GM18508 (cell line): Measurements from ENCODE around the gene THPO.

Experiments used
- ATAC-seq: cut with Tn5 transposase; IDR thresholded peaks from one replicate; pipeline ENCODE4 v1.9.1; 2021; ENCODE audit warnings: moderate number of reproducible peaks; ENCODE audit not compliant: insufficient read depth, unreplicated experiment

The THPO gene

DNA sequence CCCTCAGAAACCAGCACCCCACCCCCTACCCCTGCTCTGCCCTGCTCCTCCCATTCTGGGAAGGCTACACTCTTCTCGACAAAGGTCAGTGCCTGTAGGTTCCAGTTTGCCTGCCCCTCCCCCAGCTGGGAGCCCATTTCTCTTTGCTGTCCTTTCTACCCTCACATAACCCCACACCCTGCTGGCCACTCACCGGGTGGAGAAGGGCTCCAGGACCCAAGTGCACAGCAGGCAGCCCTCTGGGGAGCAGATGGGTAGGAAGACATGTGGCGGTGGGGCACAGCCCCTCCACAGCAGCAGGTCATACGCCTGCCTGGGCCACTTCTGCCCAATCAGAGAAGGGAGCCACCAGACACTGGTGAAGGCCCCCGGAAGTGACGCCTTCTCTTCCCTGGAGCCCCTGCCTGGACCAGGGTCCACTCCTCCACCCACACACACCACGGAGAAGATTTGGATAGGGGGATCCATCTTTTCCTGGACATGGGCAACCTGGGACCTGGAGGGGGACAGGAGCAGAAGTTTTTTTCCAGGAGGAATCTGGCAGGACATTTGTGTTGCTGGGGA is at the start of gene THPO:
TSS of gene THPO (minus strand) at position 326 of the 564 bp plus-strand sequence. CDS start 1,948 bp downstream, outside the sequence.
- no peak for ATAC-seq

DNA sequence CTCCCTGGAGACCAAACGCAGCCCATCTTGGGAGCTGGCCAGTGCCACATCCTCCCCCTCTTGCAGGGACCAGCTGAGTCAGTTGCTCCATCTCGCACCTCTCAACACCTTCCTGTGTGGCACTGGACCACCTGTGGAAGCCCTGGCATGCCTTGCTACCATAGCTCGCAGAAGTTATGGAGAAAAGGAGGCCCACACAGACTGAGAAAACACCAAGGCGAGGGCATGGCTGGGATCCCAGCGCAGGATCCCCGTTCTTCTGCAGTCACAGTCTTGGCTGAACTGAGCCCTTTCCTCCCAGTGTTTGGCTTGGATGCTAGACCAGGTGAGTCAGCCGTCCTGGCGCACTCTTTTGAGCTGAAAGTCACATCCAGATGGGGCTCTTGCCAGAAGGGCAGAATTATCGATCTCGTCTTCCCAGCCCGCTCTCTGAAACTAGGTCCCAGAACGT is 48.7 kb upstream of the THPO start:
- ATAC-seq, result no peak

DNA sequence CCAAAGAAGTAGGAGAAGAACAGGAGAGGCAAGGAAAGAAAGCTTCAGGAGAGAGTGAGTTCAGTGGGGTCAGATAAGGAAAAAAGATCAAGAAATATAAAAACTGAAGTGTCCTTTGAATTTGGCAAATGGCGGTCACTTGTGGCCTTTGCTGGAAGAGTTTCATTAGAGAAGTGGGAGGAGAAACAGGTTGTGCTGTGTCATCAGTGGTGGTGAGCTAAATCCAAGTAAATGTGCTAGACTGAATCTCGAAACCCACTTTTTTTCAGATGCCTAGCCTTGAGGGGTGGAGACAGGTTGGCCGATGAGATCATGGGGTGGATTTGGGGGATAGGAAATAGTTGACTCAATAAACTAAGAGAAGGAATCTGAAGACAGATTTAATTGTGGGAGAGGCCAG is 45.6 kb upstream of the THPO start:
- ATAC-seq, result no peak

DNA sequence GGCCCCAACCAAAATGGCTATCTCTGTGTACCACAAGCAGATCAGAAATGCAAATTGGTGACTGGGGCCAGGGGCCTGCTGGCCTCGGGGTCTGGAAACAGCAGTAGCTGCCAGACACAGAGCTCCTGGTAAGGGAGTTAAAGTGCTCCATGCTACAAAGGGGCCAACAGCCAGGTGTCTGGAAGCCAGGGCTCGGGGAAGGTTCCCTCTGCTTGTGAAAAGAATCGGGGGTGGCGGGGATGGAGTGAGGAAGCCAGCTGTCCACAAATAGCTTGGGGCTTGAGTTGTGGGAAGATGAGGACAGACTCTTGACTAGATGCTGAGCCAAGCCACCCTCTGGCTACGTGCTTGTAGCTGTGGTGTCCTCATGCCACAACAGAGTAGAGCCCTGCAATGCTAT is 41.2 kb upstream of the THPO start:
- no peak for ATAC-seq

DNA sequence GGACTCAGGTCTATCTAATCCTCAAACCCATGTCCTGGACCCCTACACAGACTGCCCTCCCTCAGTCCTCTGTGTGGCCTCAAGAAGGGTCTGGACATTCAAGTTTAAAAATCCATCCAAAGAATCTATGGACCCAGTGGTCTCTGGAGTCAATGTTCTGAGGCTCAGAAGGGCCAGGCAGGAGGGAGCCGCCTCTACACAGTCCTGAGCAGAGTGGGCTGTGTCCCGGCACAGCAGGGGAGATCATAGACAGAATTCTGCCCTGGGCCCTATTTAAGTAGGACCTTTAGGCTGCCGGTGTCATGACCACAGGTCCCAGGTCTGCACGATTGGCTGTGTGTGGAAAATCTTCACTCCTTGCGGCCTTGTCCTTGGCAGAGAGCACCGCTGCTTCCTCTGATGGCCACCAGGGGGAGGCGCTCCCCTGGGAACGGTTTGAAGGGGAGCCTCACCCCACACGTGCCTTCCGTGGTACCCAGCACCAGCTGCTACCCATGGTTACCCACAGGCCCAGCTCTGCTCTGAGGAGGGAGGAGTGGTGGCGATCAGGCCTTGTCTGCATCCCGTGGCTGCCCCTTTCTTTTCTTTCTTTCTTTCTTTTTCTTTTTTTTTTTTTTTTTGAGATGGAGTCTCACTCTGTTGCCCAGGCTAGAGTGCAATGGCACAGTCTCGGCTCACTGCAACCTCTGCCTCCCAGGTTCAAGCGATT is 39.8 kb upstream of the THPO start:
- no peak for ATAC-seq

DNA sequence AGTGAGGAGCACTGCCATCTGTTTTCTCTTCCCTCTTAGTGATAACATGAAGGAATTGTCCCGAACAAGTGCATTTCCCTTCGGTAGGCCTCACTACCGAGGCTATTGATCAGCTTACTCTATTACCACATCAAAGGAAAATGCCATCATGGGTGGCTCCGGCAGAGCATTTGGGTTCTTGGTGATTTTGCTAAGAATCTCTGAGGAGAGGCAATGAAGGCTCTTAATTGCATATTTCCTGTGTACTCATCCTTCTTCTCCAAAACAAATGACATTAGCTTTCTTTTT is 37.1 kb upstream of the THPO start:
- ATAC-seq, result no peak

DNA sequence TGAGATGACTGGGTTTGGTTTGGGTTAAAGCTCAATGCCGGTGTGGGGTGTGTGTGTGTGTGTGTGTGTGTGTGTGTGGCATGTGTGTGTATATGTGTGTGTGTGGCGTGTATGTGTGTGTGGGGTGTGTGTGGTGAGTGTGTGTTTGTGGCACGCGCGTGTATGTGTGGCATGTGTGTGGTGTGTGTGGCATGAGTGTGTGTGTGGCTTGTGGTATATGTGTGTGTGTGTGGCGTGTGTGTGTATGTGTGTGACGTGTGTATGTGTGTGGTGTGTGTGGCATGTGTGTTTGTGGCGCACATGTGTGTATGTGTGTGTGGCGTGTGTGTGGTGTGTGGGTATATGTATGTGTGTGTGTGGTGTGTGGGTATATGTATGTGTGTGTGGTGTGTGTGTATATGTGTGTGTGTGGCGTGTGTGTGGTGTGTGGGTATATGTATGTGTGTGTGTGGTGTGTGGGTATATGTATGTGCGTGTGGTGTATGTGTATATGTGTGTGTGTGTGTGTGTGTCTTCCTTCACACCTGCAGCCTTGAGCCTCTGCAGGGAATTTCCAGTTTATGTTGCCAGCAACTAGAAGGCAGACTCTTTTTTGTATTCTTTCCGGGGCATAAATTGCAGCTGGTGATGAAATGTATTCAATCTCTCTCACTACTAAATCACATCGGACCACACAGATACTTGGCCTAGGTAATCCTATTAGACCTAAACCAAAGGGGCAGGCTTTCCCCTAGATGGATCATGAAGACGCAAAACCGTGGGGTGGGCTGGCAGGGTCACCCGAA is 36.6 kb upstream of the THPO start:
- no peak for ATAC-seq

DNA sequence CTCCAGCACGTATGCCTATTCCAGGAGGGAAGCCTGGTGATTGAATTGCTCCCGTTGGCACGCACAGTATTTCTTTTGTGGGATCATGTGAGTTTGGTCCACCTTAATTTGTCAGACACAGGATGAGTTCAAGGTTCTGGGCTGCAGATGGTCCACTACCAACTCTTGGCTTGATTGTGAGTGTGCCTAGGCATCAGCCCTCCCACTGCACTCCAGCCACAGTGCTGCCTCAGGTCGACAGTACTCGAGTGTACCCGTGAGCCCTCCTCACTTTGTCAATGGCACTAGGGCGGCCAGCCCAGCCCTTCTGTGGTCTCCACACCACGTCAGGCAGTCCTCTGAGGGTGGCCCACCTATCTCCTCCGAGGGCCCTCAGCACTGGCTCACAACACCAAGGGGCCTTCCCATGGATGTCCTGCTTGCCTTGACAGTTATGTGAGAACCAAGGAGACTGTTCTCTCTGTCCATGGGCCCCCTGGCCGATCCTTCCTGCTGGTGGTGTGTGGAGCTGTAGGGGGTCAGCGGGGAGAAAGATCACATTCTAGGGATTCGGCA is 32.0 kb upstream of the THPO start:
- no peak for ATAC-seq

DNA sequence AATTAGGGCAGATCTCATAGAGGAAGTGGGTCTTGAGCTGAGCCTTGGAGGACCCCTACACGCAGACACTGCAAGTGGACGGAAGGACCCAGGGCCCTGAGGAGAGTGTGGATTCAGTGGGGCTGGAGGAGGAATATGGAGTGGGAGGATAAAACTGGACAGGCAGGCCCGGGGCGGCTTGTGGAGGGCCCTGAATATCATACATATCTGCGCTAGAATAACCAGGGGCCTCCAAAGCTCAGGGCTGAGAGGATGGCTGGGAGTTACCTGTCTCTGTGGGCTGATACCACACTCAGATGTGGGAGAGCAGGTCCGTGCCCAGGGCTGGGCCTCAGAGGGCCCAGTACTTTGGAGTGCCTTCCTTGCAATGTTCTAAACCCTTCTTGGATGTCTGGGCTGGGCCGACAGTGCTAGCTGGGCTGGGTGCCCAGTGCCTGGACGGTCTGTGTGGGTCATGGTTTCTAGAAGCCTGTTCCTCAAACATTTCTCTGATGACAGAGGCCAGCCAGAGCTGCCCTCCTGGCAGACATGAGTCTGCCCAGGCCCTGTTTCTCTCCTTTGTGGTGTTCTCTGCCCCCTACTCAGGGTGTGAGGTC is 31.4 kb upstream of the THPO start:
- no peak for ATAC-seq

DNA sequence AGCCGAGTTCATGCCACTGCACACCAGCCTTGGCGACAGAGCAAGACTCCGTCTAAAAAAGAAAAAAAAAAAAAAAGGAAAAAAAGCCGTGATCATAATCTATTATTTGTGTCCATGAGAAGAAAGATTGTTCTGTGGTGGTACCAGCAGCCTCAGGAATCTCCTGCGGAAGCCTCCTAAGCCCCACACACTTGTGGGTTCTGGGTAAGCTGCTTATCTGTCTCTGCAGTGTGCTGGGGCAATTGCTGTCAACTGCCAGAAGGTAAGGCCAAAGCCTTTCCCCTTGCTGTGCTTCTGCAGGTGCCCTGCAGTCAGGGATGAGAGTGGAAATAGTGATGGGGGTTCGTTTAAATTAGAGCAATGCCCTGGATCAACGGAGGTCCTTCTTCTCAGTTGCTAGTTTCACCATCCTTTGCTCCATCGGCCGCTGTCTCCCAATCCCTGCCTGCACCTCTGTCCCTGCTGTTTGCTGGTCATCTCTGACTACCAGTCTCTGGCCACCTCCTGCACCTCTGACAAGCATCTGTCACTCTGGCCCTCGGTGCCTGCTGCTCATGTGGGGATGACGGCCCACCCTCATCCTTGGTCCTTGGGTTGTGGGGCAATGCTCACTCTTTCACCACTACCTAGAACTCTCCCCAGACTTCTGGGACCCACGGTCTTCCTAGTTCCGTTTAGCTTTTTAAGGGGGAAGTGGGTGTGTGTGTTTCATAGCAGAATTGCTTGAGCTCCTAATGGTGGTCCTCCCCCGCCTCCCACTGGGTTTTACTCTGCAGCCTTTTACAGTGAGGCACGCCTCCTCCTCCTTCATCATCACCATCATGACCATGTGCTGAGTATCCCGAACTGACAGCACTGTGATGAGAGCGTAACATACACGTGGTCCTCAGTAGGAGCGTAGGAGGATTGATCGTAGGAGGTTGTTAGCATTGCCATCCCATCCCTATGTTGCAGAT is 27.3 kb upstream of the THPO start:
- no peak for ATAC-seq

DNA sequence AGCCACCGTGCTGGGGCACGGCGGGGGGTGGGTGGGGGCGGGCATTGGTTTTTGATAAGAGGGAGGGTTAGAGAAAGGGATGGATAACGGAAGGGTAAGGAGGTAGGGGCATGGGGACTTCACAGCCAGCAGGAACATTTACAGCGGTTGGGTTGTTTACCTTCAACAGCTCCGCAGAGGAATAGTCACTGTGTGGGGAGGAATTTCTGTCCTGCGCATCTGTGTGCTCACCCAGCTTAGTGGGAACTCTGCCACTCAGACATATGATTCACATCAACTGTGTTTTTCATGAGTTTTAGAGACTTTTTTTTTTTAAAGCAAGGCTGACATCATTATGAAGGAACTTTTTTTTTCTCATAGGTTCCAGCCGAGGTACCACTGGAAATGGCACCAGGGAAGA is 21.4 kb upstream of the THPO start:
- no peak for ATAC-seq

DNA sequence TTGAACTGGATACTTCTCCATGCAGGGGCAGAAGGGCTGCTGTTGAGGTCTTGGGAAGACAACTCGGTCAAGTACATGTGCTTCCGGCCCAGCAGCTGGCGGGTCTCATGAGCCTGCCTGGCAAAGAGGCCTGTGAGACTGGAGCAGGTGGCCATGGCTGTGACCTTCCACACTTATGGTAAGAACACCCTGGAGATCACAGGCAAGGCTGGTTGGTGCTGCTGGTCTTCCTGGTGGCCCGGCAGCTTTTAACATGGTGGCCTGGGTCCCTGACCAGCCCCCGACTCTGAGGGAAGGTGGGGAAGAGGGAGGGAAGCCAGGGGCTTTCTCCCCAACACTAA is 17.3 kb upstream of the THPO start:
- ATAC-seq, result no peak

DNA sequence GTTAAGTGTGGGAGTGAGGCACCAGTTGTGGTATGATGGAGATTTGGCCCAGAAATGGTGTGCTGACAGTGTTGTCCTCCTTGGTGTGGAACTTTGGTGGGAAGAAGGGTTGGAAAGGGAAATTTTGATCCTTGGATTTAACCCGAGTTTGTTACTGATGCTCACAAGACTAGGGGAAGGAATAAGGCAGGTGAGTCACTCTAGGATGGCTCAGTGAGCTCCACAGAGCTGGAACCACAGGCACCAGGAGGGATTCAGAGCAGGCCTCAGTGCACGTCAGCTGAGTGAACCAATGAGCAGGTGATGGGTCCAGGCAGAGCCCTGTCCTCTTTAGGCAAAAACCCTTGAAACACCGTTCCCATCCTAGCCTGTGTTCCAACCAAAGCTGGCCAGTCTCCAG is 13.3 kb upstream of the THPO start:
- no peak for ATAC-seq

DNA sequence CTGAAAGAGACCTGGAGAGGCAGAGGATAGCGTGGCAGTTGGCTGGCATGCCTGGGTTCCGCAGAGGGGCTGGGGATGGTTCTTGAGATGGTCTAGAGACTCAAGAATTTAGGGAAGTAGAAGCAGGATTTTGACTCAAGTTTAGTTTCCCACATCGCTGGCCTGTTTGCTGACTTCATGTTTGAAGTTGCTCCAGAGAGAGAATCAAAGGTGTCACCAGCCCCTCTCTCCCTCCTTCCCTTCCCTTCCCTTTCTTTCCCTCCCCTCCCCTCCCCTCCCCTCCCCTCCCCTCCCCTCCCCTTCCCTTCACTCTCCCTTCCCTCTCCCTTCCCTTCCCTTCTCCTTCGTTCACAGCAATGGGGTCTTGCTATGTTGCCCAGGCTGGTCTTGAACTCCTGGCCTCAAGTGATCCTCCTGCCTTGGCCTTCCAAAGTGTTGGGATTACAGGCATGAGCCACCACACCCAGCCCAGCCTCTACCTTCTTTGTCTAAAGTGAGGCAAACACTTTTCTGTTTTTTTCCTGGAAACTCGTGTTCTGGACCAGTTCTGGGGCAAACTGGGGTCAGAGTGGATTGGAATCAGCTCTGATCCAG is 12.0 kb upstream of the THPO start:
- ATAC-seq, result no peak

DNA sequence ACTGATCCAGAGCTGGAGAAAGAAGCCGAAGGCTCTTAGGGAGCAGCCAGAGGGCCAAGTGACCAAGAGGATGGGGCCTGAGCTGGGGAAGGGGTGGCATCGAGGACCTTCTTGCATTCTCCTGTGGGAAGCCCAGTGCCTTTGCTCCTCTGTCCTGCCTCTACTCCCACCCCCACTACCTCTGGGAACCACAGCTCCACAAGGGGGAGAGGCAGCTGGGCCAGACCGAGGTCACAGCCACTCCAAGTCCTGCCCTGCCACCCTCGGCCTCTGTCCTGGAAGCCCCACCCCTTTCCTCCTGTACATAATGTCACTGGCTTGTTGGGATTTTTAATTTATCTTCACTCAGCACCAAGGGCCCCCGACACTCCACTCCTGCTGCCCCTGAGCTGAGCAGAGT is 11.4 kb upstream of the THPO start:
- no peak for ATAC-seq

DNA sequence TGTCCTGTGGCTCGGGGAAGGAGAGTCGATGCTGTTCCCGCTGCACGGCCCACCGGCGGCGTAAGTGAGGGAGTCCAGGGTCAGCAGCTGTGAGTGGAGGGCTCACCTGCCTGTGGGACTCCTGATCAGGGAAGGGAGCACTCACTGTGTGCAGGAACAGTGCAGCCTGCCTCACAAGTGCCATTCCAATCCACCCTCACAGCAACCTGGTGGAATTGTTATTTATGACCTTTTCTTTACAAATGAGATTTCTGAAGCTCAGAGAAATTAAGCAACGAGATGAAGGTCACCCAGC is 10.9 kb upstream of the THPO start:
- ATAC-seq, result no peak

DNA sequence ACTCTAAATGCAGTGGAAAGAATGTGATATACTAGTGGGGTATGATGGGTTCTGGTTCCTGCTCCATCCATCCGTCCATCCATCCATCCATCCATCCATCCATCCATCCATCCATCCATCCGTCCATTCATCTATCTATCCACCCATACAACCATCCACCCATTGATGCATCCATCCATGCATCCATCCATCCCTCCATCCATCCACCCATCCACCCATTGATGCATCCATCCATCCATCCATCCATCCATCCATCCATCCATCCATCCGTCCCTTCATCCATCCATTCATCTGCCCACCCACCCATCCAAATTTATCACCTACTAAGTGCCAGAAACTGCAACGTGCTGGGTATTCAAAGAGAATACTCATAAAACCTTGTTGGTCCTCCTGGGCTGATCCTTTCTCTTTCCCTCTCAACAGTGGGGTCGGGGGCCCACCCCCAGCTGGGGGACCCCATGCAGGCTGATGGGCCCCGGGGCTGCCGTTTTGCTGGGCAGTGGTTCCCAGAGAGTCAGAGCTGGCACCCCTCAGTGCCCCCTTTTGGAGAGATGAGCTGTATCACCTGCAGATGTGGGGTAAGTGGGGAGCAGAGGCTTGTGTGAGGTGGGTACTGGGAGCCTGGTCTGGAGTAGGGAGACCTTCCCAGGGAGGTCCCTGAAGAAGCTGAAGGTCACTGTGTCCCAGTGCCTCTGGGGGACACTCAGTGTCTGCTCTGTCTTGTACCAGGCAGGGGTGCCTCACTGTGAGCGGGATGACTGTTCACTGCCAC is 10.3 kb upstream of the THPO start:
- no peak for ATAC-seq

DNA sequence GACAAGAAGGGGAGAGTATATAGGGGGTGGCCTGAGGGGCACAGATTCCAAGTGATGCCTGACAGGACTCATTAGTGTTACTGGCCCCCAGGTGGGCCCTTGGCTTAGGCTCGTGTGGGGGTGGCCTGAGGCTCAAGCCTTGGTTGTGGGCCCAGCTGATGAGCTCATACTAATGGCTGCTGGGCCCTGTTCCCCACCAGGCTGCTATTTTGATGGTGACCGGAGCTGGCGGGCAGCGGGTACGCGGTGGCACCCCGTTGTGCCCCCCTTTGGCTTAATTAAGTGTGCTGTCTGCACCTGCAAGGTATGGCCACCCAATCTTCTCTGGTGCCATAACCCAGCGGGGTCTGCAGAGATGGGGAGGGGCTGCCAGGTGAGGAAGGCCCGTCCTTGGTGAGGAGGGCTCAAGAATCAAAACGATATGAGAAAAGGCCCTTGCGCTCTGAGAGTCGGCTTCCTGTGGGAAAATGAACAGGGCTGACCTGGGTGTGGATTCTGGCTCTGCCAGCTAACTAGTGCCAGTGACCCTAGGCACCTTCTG is 9.2 kb upstream of the THPO start:
- ATAC-seq, result no peak
